GM18861 (cell line): ENCODE measurements around the gene PTPRT.

Experiments used
- ATAC-seq: cut with Tn5 transposase; IDR thresholded peaks from one replicate; pipeline ENCODE4 v1.9.1; 2021; ENCODE audit not compliant: unreplicated experiment

Gene PTPRT

DNA sequence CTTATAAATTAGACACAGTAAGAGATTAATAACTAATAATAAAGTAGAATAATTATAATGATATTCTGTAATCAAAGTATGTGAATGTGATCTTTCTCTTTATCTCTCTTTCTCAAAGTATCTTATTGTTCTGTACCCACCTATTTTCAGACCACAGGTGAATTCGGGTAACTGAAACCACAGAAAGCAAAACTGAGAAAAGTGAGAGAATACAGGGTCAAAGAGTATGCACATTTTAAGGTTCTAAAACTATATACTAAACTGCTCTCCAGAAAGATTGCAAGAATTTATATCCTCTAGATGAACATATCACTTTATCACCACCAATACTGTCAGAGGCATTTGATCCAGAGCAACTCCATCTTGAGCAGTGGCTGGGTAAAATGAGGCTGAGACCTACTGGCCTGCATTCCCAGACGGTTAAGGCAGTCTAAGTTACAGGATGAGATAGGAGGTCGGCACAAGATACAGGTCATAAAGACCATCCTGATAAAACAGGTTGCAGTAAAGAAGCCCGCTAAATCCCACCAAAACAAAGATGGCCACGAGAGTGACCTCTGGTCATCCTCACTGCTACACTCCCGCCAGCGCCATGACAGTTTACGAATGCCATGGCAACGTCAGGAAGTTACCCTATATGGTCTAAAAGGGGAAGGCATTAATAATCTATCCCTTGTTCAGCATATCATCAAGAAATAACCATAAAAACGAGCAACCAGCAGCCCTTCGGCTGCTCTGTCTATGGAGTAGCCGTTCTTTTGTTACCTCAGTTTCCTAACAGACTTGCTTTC is 211.3 kb downstream of the PTPRT start:
- ATAC-seq: no peak

DNA sequence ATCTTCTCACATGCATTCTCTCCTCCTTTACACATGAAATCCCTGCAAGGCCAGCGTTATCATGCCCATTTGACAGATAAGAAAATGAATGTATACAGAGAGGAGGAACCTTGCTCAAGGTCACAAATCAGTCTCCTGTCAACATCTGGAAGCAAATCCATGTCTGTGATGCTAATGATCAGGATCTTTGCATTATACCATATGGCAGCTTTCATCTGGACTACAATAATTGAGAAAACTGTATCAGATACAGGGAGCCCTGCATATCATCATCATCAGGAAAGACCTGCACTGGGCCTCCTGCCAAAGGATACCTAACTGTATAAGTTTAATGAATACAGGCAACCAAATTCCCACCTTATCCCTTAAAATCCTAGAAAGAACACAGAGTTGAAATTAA is 213.7 kb downstream of the PTPRT start:
- ATAC-seq: no peak

DNA sequence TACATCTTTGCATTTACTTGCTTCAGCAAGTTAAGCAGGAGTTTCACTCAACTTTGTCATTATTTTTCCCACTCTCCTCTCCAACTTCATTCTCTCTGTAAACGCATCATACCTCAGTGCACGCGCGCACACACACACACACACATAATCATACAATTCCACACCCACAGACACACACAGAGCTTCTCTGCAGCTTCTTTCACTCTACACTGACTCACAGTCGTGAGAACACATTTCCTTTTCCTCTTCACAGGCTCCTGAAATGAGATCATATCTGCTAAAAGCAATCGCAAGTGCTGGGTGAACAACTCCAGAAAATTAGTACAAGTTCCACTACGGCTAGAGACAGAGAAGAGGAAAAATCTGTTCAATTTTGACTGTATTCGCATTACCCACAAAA is 215.4 kb downstream of the PTPRT start:
- no peak for ATAC-seq

DNA sequence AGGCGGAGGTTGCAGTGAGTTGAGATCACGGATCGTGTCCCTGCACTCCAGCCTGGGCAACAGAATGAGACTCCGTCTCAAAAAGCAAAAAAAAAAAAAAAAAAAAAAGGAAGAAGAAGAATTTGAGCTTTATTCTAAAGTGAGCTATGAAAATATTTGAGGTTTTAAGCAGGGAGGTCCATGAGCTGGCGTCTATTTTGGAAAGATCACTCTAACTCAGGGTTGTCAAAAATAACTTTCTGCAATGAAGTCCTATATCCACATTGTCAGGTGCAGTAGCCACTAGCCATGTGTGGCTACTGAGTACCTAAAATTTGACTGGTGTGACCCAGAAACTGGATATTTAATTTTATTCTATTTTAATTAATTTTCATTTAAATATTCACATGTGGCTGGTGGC is 217.1 kb downstream of the PTPRT start:
- ATAC-seq: no peak

DNA sequence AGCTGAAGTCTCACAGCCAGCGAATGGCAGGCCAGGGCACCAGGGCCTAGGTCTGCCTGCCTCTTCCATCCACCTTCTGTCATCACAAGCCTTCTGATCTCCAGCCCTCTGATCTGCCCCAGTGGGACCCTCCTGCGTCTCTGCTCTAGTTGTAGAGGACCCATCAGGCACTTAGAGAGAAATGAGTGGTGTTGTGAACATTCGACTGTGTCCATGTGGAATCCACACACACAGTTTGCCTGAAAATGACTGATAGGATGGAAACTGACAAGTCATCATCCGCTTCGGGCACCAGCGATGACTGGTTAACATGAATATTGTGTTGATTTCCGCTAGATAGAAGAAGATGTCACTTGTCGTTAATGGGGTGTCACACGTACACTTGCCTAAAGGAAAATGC is 221.0 kb downstream of the PTPRT start:
- no peak for ATAC-seq

DNA sequence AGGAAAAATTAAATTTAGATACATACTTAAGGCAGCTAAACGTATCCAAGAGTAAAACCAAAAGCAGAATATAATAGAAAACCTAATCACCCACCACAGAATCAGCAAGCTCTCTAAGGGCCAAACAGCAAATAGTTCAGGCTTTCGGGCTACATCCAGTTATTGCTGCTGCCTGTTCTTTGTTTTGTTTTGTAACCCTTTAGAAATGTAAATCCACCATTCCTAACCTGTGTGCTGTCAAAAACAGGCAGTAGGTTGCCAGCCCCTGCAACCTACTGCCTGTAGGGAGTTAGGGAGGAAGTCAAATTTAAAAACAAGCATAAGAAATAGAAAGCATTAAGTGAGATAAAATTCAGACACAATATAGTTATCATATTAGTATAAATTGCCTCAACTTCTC is 225.9 kb downstream of the PTPRT start:
- no peak for ATAC-seq

DNA sequence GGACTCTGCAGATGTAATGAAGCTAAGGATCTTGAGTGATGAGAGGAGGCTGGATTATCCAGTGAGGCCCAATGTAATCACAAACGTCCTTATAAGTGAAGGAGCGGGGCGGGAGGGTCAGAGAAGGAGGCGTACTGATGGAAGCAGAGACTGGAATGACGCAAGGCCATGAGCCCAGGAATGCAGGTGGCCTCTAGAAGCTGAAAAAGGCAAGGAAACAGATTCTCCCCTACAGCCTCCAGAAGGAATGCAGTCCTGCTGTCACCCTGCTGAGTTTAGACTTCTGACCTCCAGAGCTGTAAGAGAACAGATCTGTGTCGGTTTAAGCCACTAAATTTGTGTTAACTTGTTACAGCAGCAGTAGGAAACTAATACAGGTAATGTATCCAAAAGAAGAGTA is 227.9 kb downstream of the PTPRT start:
- no peak for ATAC-seq

DNA sequence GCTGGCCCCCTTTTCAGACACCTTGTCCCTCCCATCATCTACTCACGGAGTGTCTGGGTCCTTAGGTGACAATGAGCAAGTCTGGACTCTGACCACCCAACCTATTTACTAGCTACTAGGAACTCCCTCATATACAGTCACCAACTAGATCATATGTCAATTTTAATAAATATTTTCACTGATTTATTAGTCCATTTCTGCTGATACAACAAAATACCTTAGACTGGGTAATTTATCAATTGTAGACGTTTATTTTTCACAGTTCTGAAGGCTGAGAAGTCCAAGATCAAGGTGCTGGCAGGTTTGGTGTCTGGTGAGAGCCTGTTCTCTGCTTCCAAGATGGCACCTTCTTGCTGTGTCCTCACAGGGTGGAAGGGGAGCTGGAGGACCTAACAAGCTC is 229.7 kb downstream of the PTPRT start:
- no peak for ATAC-seq

DNA sequence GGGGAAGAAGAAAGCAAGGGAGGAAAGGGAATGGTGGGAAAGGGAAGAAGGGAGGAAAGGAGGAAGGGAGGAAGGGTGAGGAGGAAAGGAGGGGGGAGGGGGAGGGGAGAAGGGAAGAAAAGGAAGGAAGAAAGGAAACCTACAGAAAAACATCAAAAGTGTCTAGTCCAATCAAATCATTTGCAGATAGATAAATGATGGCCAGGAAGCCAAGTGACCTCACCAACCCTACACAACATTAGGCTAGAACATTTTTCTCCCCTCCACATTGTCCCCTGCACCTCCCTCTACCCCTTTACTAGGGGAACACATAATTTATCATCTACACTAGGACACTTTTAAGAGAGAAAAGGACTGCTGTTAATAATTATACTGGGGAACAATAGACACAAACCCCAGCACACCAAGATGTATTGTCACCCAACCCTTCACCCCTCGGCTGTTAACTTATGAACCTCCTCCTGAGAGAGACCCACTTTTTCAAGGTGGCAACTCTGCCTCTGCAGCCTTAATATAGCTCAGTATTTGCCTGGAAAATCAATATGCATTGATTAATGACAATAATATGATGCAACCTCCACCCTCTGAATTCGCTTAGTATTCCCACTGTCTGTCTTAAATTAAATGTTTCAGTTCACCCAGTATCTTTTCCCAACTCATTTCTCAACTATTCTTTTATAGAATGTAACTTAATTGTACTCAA is 231.2 kb downstream of the PTPRT start:
- ATAC-seq: no peak

DNA sequence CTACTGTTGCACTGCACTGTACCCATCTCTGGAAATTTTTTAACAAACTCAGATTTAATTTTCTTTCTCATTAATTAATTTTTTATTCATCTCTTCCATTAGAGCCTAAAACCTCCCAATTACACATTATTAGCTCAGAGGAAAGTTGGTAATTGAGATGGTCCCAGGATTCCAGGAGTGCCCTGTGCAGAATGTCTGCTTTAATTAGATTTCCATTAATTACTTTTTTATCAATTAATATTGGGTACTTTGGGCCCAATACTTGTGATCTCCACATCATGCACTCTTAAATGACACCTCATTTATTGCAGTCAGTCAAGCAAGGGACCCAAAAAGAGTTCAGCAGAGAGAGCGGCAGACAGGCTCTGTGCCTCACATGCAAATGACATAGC is 232.0 kb downstream of the PTPRT start:
- ATAC-seq: no peak

DNA sequence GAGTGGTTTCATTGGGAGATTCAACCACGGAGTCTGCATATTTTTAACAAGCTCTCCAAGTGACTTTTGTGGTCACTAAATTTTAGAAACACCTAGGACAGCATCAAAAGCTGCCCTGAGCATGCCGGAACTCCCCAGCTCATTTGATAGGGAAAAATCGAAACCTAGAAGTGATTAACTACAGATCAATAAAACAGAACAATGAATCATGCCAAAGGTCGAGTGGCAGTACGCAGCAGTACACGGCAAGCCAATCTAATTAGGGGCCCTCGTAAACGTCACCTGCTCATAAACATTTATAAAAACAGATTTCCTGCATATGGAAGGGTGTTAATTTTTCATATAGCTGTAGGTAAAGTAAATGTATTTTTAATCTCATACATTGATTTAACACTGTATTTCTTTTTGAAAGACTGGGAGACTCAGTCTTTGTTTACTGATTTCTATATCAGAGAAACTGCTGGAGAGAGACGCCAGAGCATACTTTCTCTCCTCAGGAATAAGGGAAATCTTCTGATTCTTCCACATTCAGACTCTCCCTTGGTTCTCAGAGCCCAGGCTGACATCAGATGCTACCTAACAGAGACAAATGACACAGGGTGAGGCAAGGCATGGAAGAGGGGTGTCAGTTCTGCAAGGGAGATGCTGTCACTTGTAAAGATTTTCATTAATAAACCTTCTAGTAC is 232.5 kb downstream of the PTPRT start:
- ATAC-seq: no peak

DNA sequence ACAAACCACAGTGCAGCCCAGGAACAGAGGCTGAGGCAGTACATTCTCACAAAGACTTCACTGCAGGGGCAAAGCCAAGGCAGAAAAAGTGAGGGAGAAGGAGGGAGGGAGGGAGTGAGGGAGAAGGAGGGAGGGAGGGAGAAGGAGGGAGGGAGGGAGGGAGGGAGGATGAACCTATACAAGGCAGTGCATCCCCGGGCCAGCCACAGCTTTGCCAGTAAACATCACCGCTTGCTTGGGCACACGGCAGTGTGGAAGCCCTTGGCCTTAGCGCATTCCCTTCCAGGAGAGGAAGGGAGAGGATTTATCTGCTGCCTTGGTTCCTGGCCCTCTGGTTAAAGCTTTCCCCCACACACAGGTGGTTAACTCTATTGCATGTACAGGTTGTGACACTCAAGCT is 234.0 kb downstream of the PTPRT start:
- no peak for ATAC-seq

DNA sequence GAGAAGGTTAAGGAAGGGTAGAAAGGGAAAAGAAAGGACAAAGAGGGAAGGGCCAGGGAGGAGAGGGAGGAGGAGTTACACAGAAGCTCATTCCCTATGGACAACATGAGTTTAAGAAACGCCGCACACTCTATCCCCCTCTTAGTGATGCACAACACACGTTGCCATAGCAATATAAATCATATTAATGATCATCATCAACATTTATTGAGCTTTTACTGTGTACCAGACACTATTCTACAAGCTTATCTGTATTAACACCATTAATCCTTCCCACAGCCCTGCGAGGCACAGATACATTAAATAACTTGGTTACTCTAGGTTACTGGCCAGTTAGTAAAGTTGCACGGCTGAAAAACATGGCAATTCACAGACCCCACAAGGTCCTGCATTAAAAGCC is 234.8 kb downstream of the PTPRT start:
- no peak for ATAC-seq

DNA sequence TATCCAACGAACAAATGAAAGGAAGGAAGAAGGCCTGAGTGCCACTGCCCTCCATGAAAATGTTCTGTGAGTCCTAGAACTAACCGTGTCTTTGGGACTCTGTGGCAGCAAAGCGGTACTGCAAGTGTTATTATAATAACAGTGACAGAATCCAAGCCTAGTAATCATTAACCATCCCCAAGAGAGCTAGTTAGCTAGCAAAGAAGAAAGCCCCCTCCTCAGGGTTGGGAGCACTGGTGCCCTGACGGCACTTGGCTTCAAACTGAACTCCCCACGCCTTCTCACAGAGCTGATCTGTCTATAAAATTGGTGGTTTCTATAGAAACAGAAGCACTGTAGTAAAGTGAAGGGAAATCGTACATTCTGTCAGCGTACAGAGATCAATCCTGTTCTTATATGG is 239.8 kb downstream of the PTPRT start:
- ATAC-seq: no peak

DNA sequence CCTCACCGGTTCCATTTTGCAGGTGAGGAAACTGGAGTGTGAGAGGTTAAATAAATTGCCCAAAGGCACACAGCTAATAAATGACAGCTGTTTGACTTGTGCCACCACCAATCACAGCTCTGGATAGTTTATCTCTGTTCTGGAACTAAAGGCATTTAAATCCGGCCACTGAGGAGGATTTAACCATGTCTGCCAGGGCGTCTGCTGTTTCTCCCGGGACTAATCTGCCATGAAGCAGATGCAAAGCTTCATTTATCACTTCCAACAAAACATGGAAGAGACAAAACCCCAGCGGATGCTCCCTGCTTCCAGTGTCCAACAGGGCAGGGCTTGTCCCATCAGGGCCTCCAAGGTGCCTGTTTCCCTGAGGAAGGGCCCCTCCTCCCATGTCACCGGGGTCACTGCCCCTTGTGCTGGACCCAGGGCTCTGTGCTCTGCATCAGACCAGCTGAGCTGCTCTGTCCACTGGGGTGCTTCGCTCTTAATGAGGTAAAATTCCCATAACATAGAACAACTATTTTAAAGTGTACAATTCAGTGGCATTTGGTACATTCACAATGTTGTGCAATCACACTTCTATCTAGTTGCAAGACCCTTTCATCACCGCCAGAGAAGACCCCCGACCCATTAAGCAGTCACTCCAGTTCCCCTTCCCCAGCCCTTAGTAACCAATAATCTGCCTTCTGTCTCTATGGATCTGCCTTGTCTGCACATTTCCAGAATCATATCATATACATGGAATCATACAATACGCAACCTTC is 244.3 kb downstream of the PTPRT start:
- ATAC-seq: no peak

DNA sequence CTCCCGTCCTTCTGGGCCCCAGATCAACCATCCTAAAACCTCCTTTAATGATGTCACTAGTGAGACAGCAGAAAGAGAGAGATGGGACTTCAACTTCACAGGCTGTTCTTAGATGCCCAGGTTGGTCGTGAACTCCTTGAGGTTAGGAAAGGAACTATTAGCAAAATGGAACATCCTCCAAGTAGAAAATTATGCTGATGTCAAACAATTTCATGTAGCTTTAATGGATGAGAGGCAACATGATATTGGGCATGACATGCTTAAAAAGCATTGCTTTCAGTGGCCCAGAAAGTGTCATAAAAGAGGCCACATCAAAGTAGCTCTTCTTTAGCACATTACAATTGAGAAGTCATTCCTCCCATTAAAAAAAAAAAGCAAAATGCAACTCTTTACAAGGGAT is 248.1 kb downstream of the PTPRT start:
- no peak for ATAC-seq

DNA sequence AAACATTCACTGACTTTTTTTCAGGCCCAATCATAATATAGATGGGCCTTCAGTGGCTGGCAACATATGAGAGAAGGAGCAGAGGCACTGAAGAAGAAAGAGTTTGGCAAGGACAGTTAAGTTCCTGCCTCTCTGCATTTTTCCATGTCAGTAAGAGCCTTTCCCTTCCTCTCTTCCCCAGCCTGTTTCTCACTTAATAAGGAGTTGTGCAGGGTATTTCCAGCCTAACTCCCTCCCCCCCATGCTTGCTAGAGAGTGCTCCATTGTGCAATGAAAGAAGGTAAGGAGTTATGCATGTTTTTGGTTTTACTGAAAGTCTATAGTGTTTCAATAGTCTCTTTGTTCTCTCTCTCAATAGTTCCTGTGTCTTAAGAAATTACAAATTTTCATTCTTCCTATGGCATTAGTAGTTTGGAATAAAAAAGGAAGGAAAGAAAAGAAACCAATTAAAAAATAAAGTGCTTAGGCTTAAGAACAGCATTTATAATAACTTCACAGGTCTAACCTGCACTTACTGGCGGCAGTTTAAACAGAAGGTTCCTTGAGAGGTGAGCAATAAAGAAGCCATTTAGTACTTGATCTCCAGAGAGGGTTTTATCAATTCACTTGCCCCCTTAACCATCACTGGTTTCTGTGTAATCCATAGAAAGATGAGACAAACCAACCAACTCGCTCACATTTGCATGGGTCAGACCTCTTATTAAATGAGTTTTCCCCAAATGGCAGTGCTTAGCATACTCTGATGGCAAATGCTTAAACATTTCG is 251.1 kb downstream of the PTPRT start:
- no peak for ATAC-seq

DNA sequence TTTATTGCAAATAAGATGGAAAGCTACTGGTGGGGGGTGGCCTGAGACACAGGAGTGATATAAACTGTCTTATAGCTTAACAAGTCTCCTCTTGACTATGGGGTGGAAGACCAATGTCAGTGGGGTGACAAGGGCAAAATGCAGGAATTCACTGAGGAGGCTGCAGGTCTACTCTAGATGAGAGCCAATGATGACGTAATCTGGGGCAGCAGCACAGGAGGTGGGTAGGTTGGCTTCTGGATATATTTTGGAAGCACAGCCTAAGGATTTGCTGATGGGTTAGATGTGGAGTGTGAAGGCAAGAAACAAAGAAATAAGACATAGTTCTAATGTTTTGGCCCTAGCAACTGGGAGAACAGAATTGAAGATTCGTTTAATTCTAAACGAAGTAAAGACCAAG is 253.2 kb downstream of the PTPRT start:
- no peak for ATAC-seq

DNA sequence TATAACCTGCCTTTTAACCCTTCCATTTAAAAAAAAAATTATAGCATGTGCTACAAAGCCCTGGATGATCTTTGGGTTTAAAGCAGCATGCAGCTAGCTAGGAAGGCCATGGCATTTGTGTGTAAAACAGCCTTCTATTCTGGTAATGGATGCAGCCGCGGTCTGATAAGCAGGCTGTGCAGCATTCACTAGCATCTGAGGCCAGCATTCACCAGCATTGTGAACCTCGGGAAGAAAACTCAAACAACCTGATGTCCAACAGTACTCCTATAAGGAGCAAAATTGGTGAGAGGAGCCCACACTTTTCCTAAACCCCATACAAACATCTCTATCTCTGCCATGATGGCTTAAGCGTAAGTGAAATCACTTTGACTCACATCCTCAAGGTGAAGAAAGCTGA is 265.5 kb downstream of the PTPRT start:
- no peak for ATAC-seq

DNA sequence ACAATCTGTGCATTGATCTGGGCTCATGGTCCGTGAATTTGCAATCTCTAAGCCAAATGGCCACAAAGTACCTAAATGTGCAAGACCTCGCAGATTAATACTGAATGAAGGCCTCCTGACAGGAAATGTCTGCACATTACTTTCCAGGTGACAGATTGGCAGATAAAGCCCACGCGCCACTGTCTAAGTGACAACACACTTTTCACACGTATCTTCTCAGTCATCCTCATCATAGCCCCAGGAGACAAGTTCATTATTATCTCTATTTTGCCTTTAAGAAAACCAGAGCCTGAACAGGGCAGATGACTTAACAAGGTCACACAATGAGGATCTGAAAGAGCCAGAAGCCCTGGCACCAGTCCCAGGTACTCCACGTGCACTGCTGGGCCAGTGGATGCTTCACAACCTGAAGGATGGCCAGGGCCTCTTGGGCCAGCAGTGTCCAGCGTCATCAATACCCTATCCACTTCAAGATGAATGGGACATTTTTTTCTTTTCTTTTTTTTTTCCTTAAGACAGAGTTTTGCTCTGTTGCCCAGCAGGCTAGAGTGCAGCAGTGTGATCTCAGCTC is 266.3 kb downstream of the PTPRT start:
- no peak for ATAC-seq
